HEK293 (cell line): ENCODE measurements around the gene IL12B.

Source experiments
- ZNF10 ChIP-seq: fragments of 450-650 bp; formaldehyde crosslinking; IDR thresholded peaks from 2 replicates; pipeline ENCODE4 v1.5.1; 2017; ENCODE audit warnings: missing biosample characterization, missing genetic modification characterization
- ZNF274 ChIP-seq, 2 experiments: fragments of 200-500 bp in 1 of 2; fragments of 450-650 bp in 1 of 2; sonication (Bioruptor generic) in 1 of 2; formaldehyde crosslinking in 1 of 2; IDR thresholded peaks; 2 replicates each; pipeline versions ENCODE4 v1.5.1 to v1.6.1; 2014 to 2016; ENCODE audit warnings: borderline replicate concordance in 1 of 2, inconsistent platforms in 1 of 2, low read length in 1 of 2, missing biosample characterization in 1 of 2, missing genetic modification characterization in 1 of 2
- TF ChIP-seq, protein P1 (sequence below): fragments of 450-650 bp; formaldehyde crosslinking; IDR thresholded peaks from 2 replicates; pipeline ENCODE4 v1.5.1; 2016; ENCODE audit warnings: missing biosample characterization, missing genetic modification characterization
- TF ChIP-seq, protein P2 (sequence below): fragments of 450-650 bp; formaldehyde crosslinking; IDR thresholded peaks from 2 replicates; pipeline ENCODE4 v1.5.1; 2016; ENCODE audit warnings: missing biosample characterization, missing genetic modification characterization
- TF ChIP-seq, protein P3 (sequence below): fragments of 450-650 bp; formaldehyde crosslinking; IDR thresholded peaks from 2 replicates; pipeline ENCODE4 v1.5.1; 2016; ENCODE audit warnings: missing biosample characterization, missing genetic modification characterization
- TF ChIP-seq, protein P4 (sequence below): fragments of 450-650 bp; formaldehyde crosslinking; optimal IDR thresholded peaks from 2 replicates; pipeline ENCODE3; 2016; ENCODE audit warnings: missing biosample characterization, mild to moderate bottlenecking, missing genetic modification characterization

DNA sequence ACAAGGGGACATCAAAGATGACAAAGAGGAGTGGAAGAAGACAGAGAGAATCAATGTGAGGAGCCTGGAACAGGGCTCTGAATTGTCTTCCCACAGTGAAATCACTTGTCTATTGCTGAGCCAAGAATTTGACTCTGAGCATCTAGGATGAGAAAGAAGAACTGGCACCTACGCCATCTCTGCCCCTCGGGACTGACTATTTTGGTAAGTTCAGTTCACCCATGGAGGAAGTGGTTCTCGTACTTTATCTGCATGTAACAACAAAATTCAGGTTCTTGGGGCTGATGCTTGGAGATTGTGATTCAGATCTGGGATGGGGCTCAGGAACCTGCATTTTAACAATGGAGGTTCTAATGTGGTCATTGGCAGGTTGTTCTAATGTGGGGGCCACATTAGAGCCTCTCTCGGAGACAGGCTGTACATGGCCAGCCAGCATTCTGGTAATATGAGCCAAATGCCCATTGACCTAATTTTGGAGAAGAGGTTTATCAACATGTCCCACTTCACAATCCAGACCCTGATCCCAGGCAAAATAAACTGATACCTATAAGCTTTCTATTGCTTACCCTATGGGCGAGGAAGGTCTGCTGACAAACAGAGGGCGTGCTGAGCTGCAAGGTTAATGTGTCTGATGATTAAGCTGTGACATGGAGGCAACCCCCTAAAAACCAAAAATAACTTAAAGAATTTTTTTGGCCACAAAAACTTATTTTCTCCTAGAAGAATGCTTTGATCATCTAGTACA lies 2.7 kb upstream of the IL12B start:
- TF ChIP-seq, protein P1, sequence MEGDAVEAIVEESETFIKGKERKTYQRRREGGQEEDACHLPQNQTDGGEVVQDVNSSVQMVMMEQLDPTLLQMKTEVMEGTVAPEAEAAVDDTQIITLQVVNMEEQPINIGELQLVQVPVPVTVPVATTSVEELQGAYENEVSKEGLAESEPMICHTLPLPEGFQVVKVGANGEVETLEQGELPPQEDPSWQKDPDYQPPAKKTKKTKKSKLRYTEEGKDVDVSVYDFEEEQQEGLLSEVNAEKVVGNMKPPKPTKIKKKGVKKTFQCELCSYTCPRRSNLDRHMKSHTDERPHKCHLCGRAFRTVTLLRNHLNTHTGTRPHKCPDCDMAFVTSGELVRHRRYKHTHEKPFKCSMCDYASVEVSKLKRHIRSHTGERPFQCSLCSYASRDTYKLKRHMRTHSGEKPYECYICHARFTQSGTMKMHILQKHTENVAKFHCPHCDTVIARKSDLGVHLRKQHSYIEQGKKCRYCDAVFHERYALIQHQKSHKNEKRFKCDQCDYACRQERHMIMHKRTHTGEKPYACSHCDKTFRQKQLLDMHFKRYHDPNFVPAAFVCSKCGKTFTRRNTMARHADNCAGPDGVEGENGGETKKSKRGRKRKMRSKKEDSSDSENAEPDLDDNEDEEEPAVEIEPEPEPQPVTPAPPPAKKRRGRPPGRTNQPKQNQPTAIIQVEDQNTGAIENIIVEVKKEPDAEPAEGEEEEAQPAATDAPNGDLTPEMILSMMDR (tag by site-specific recombination) = no peak
- TF ChIP-seq, protein P2, sequence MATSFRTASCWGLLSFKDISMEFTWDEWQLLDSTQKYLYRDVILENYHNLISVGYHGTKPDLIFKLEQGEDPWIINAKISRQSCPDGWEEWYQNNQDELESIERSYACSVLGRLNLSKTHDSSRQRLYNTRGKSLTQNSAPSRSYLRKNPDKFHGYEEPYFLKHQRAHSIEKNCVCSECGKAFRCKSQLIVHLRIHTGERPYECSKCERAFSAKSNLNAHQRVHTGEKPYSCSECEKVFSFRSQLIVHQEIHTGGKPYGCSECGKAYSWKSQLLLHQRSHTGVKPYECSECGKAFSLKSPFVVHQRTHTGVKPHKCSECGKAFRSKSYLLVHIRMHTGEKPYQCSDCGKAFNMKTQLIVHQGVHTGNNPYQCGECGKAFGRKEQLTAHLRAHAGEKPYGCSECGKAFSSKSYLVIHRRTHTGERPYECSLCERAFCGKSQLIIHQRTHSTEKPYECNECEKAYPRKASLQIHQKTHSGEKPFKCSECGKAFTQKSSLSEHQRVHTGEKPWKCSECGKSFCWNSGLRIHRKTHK (tag by site-specific recombination) = no peak
- TF ChIP-seq, protein P3, sequence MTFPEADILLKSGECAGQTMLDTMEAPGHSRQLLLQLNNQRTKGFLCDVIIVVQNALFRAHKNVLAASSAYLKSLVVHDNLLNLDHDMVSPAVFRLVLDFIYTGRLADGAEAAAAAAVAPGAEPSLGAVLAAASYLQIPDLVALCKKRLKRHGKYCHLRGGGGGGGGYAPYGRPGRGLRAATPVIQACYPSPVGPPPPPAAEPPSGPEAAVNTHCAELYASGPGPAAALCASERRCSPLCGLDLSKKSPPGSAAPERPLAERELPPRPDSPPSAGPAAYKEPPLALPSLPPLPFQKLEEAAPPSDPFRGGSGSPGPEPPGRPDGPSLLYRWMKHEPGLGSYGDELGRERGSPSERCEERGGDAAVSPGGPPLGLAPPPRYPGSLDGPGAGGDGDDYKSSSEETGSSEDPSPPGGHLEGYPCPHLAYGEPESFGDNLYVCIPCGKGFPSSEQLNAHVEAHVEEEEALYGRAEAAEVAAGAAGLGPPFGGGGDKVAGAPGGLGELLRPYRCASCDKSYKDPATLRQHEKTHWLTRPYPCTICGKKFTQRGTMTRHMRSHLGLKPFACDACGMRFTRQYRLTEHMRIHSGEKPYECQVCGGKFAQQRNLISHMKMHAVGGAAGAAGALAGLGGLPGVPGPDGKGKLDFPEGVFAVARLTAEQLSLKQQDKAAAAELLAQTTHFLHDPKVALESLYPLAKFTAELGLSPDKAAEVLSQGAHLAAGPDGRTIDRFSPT = no peak
- TF ChIP-seq, protein P4, sequence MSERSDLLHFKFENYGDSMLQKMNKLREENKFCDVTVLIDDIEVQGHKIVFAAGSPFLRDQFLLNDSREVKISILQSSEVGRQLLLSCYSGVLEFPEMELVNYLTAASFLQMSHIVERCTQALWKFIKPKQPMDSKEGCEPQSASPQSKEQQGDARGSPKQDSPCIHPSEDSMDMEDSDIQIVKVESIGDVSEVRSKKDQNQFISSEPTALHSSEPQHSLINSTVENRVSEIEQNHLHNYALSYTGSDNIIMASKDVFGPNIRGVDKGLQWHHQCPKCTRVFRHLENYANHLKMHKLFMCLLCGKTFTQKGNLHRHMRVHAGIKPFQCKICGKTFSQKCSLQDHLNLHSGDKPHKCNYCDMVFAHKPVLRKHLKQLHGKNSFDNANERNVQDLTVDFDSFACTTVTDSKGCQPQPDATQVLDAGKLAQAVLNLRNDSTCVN (tag by site-specific recombination) = no peak
- TF ChIP-seq ZNF10 (tag by site-specific recombination) (no peak), ZNF274 (IDR thresholded peaks at IDR 0.05; ENCODE audit: low read length) (no peak), ZNF274 (tag by site-specific recombination; IDR thresholded peaks at IDR 0.05; ENCODE audit: borderline replicate concordance) (no peak)
